Astrocyte (in vitro differentiated cells and primary cell): ENCODE results near the gene IL21R. TPM values are rescaled to one million over a fixed set of nuclear protein-coding genes. Genes with fewer than 3 reads are reported as not detected.

Source experiments
- DNase-seq: peaks from one replicate; pipeline ENCODE4 v3.0.0-alpha.2; 2010; ENCODE audit warnings: low read depth
- FAIRE-seq: peaks from 2 replicates; lab custom pipeline; 2011; peaks lifted over from hg19 to GRCh38; lab: Jason Lieb, UNC
- H2AFZ ChIP-seq: 2 replicates; pipeline ENCODE4 v1.6.0; 2012; ENCODE audit warnings: low read depth, low read length, inconsistent platforms
- H3K27ac ChIP-seq: 2 replicates; pipeline ENCODE4 v1.5.1; 2011; ENCODE audit warnings: low read depth, low read length, inconsistent platforms
- H3K27me3 ChIP-seq: 2 replicates; pipeline ENCODE4 v1.6.0; 2011; ENCODE audit warnings: low read length, inconsistent platforms; ENCODE audit not compliant: insufficient read depth
- H3K36me3 ChIP-seq: 2 replicates; pipeline ENCODE4 v1.5.1; 2011; ENCODE audit warnings: low read length, inconsistent platforms; ENCODE audit not compliant: insufficient read depth
- H3K4me1 ChIP-seq: 2 replicates; pipeline ENCODE4 v1.5.1; 2011; ENCODE audit warnings: low read length, inconsistent platforms; ENCODE audit not compliant: insufficient read depth
- H3K4me2 ChIP-seq: 2 replicates; pipeline ENCODE4 v1.6.0; 2012; ENCODE audit warnings: low read length, inconsistent platforms
- H3K4me3 ChIP-seq: 2 replicates; pipeline ENCODE4 v1.5.1; 2011; ENCODE audit warnings: low read depth, mild to moderate bottlenecking, low read length, inconsistent platforms; ENCODE audit not compliant: insufficient read depth
- H3K79me2 ChIP-seq: 2 replicates; pipeline ENCODE4 v1.6.0; 2012; ENCODE audit warnings: mild to moderate bottlenecking, low read length, inconsistent platforms; ENCODE audit not compliant: insufficient read depth
- H3K9ac ChIP-seq: 2 replicates; pipeline ENCODE4 v1.6.0; 2012; ENCODE audit warnings: mild to moderate bottlenecking, low read length, inconsistent platforms
- H3K9me3 ChIP-seq: 2 replicates; pipeline ENCODE4 v1.5.1; 2012; ENCODE audit warnings: low read depth, mild to moderate bottlenecking, low read length, inconsistent platforms; ENCODE audit not compliant: insufficient read depth
- H4K20me1 ChIP-seq: 2 replicates; pipeline ENCODE4 v1.6.0; 2012; ENCODE audit warnings: low read length, inconsistent platforms; ENCODE audit not compliant: insufficient read depth
- H3K27ac Mint-ChIP-seq: one replicate; pipeline ENCODE4 v1.8.0; 2021; ENCODE audit warnings: mild to moderate bottlenecking, mixed read lengths; ENCODE audit not compliant: unreplicated experiment
- H3K27me3 Mint-ChIP-seq: one replicate; pipeline ENCODE4 v1.8.0; 2021; ENCODE audit warnings: low read depth, mixed read lengths; ENCODE audit not compliant: unreplicated experiment
- H3K36me3 Mint-ChIP-seq: one replicate; pipeline ENCODE4 v1.8.0; 2021; ENCODE audit warnings: low read depth, mixed read lengths; ENCODE audit not compliant: unreplicated experiment
- H3K4me1 Mint-ChIP-seq: one replicate; pipeline ENCODE4 v1.8.0; 2021; ENCODE audit warnings: low read depth, mixed read lengths; ENCODE audit not compliant: unreplicated experiment
- H3K4me3 Mint-ChIP-seq: one replicate; pipeline ENCODE4 v1.8.0; 2021; ENCODE audit warnings: mild to moderate bottlenecking, moderate library complexity, mixed read lengths; ENCODE audit not compliant: unreplicated experiment
- H3K9me3 Mint-ChIP-seq: one replicate; pipeline ENCODE4 v1.8.0; 2021; ENCODE audit warnings: mild to moderate bottlenecking, mixed read lengths; ENCODE audit not compliant: unreplicated experiment
- CTCF ChIP-seq: IDR thresholded peaks from 2 replicates; pipeline ENCODE4 v1.5.1; 2011; ENCODE audit warnings: low read depth, mild to moderate bottlenecking, inconsistent platforms, low read length, moderate library complexity; ENCODE audit not compliant: insufficient read depth
- EZH2 ChIP-seq: IDR thresholded peaks from 2 replicates; pipeline ENCODE4 v1.6.1; 2012; ENCODE audit warnings: mild to moderate bottlenecking, low read length, inconsistent platforms; ENCODE audit not compliant: insufficient read depth
- total RNA-seq: library from RNA; stranded (reverse); gene quantifications from 2 replicates; pipeline ENCODE4 v1.2.1, GENCODE V29; 2021

Gene IL21R
- total RNA-seq, 1 donor from 2014 or later: 1.8 TPM

- no peak overlapping the region for H3K4me3 ChIP-seq
- Mint-ChIP-seq H3K9me3 (no peaks in the 10 kb centered on the region), H3K36me3 (peaks cover 4% of the 10 kb centered on the region), H3K4me3 (no peak overlapping the region), H3K4me1 (peaks cover 22% of the 10 kb centered on the region), H3K27me3 (no peaks in the 10 kb centered on the region), H3K27ac (no peak overlapping the region)
- peaks cover 12% of the 10 kb centered on the region for H3K4me1 ChIP-seq
- DNase-seq (no peak), FAIRE-seq (no peak)
- H3K36me3 ChIP-seq: no peaks in the 10 kb centered on the region
- H4K20me1 ChIP-seq: no peaks in the 10 kb centered on the region
- no peak overlapping the region for H3K9ac ChIP-seq
- H3K79me2 ChIP-seq: no peaks in the 10 kb centered on the region
- H3K27ac ChIP-seq: no peak overlapping the region
- no peaks in the 10 kb centered on the region for H3K27me3 ChIP-seq
- TF ChIP-seq EZH2 (no peak), CTCF (no peak)
- H3K4me2 ChIP-seq: no peak overlapping the region
- no peak overlapping the region for H2AFZ ChIP-seq
- H3K9me3 ChIP-seq: no peaks in the 10 kb centered on the region
Measured at GRCh38 chr16:27430512-27430911, 28.5 kb downstream of the IL21R start.

DNA sequence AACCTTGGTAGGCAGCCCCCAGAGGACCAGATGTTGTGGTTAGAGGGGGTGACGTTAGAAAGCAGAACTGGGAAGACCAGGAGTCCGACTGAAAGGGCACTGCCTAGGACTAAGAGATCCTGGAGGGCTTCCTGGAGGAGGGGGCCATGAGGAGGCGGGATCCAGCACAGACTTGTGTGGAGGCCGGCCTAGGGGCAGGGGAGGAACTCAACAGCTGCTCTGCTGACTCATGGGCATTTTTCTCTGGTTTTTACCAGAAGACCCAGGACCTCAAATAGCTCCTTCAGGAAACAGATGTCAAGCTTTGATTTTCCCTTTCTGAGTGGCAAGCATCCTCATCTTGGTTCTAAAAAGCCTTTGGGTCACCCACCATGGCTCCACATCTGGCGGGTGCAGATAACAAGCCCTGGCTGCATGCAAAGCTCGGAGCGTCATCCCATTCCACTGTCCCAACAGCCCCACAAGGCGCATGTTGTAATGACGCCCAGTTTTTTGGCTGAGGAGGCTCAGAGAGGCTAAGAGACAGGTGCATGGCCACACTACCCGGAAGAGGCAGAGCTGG lies 29.0 kb downstream of the IL21R start:
- Histone ChIP-seq H3K27ac (no peak overlapping the region), H3K4me3 (no peak overlapping the region), H4K20me1 (no peaks in the 10 kb centered on the region), H2AFZ (no peak overlapping the region), H3K27me3 (no peaks in the 10 kb centered on the region), H3K4me1 (peaks cover 12% of the 10 kb centered on the region), H3K79me2 (no peaks in the 10 kb centered on the region), H3K4me2 (no peak overlapping the region), H3K9me3 (no peaks in the 10 kb centered on the region), H3K9ac (no peak overlapping the region), H3K36me3 (no peaks in the 10 kb centered on the region)
- Mint-ChIP-seq H3K36me3 (peaks cover 4% of the 10 kb centered on the region), H3K27ac (no peak overlapping the region), H3K4me1 (peaks cover 22% of the 10 kb centered on the region), H3K27me3 (no peaks in the 10 kb centered on the region), H3K4me3 (no peak overlapping the region), H3K9me3 (no peaks in the 10 kb centered on the region)
- no peak for DNase-seq
- TF ChIP-seq EZH2: no peak
- TF ChIP-seq CTCF: no peak
- FAIRE-seq: no peak

- Histone ChIP-seq H3K9ac (peak overlapping the region; percentile 51), H4K20me1 (no peaks in the 10 kb centered on the region), H3K79me2 (no peaks in the 10 kb centered on the region), H3K4me1 (peaks cover 12% of the 10 kb centered on the region), H3K36me3 (no peaks in the 10 kb centered on the region), H2AFZ (peak overlapping the region; percentile 12), H3K4me3 (no peak overlapping the region), H3K27me3 (no peaks in the 10 kb centered on the region), H3K9me3 (no peaks in the 10 kb centered on the region), H3K27ac (peak overlapping the region; percentile 24), H3K4me2 (peak overlapping the region; percentile 68)
- Mint-ChIP-seq H3K27me3 (peaks cover 2% of the 10 kb centered on the region), H3K9me3 (no peaks in the 10 kb centered on the region), H3K4me1 (peaks cover 22% of the 10 kb centered on the region), H3K36me3 (peaks cover 4% of the 10 kb centered on the region), H3K27ac (peak overlapping the region; percentile 28), H3K4me3 (no peak overlapping the region)
- no peak for TF ChIP-seq EZH2
- no peak for TF ChIP-seq CTCF
- FAIRE-seq: no peak
- no peak for DNase-seq
Measured at GRCh38 chr16:27431773-27432532, 30.0 kb downstream of the IL21R start.
